GM04503 (cell line): ENCODE measurements around the gene STX3.

Experiments used
- DNase-seq: peaks from one replicate; pipeline ENCODE4 v3.0.0-alpha.2; 2012; ENCODE audit warnings: low read depth

STX3 gene

GRCh38 chr11:59754859-59755700 lies at the start of gene STX3:
TSS of gene STX3 (plus strand) at chr11:59755376. CDS start at chr11:59755606, 230 bp downstream.
- peak; percentile 34 for DNase-seq

GRCh38 chr11:59706518-59707285 lies 48.5 kb upstream of the STX3 start:
- peak; percentile 38 for DNase-seq

- no peak for DNase-seq
Observed at GRCh38 chr11:59707371-59707770, 47.8 kb upstream of the STX3 start.

GRCh38 chr11:59708537-59708936 lies 46.6 kb upstream of the STX3 start:
- DNase-seq = peak; percentile 5

- DNase-seq = no peak
Observed at GRCh38 chr11:59710136-59710847, 44.9 kb upstream of the STX3 start.

- no peak for DNase-seq
Observed at GRCh38 chr11:59713745-59714144, 41.4 kb upstream of the STX3 start, which contains the start of gene OR10V1. TSS of gene OR10V1 (minus strand) at chr11:59713845. CDS start at chr11:59713845, 0 bp downstream.

GRCh38 chr11:59716051-59716450 lies 39.1 kb upstream of the STX3 start:
- no peak for DNase-seq

GRCh38 chr11:59719556-59719955 lies 35.6 kb upstream of the STX3 start:
- no peak for DNase-seq

- DNase-seq = no peak
Observed at GRCh38 chr11:59724066-59724465, 31.1 kb upstream of the STX3 start.

GRCh38 chr11:59727426-59727825 lies 27.8 kb upstream of the STX3 start:
- no peak for DNase-seq

GRCh38 chr11:59728154-59728553 lies 27.0 kb upstream of the STX3 start:
- DNase-seq = no peak

GRCh38 chr11:59728913-59729312 lies 26.3 kb upstream of the STX3 start:
- no peak for DNase-seq

- no peak for DNase-seq
Observed at GRCh38 chr11:59729834-59730233, 25.3 kb upstream of the STX3 start.

GRCh38 chr11:59730896-59731565 lies 24.1 kb upstream of the STX3 start:
- no peak for DNase-seq

GRCh38 chr11:59746111-59746510 lies 9.1 kb upstream of the STX3 start:
- DNase-seq = no peak

- DNase-seq = no peak
Observed at GRCh38 chr11:59753650-59754493, 1.3 kb upstream of the STX3 start.

GRCh38 chr11:59754494-59754858 lies 700 bp upstream of the STX3 start:
- no peak for DNase-seq

- DNase-seq = no peak
Observed at GRCh38 chr11:59755701-59756557, 753 bp downstream of the STX3 start.

GRCh38 chr11:59756558-59756840 lies 1.3 kb downstream of the STX3 start:
- DNase-seq = no peak

- DNase-seq = no peak
Observed at GRCh38 chr11:59756845-59757244, 1.7 kb downstream of the STX3 start.
